ENCODE data around the gene PCP4. TPM values are rescaled to one million over a fixed set of nuclear protein-coding genes. Genes with fewer than 3 reads are reported as not detected.

Gene PCP4
- total and polyA plus RNA-seq, 10 of the 15 experiments (the other 5 are each of a cell fraction or from before 2014, with no cell fraction given) = not detected

GRCh38 chr21:39938086-39938625 is 70.9 kb downstream of the PCP4 start:
- DNase-seq (ENCODE audit: low read depth, low spot score) (no peak), FAIRE-seq (no peak), ATAC-seq (no peak)
- H3K36me3 ChIP-seq (ENCODE audit: control insufficient read depth in 2 of 2, insufficient read depth in 2 of 2, low read length in 1 of 2) = no peaks in the 10 kb centered on the region
- H3K79me2 ChIP-seq (ENCODE audit: control insufficient read depth, insufficient read depth, low read length) = no peaks in the 10 kb centered on the region
- no peaks in the 10 kb centered on the region; the same call in 2 of the 3 replicates for H3K9me3 ChIP-seq (replicated peaks; ENCODE audit: control insufficient read depth, insufficient read depth, low read length)
- H3K9ac ChIP-seq (ENCODE audit: control insufficient read depth, insufficient read depth, low read length) = no peak overlapping the region
- no peaks in the 10 kb centered on the region for H3K27me3 ChIP-seq (replicated peaks in 1 of 2; ENCODE audit: control insufficient read depth in 2 of 2, insufficient read depth in 2 of 2, low read length in 1 of 2)
- no peak overlapping the region for H3K4me3 ChIP-seq
- no peak overlapping the region for H2AFZ ChIP-seq (ENCODE audit: control insufficient read depth, low read depth, low read length)
- H3K27ac ChIP-seq (ENCODE audit: control insufficient read depth, insufficient read depth) = no peak overlapping the region
- in situ Hi-C loops (cut with MboI) (no loop called here), intact Hi-C loops (cut with micrococcal nuclease; ENCODE audit: unreplicated experiment) (no loop called here)
- H3K4me1 ChIP-seq (ENCODE audit: control insufficient read depth, insufficient read depth, low read length) = no peaks in the 10 kb centered on the region
- BruUV-seq (replicated peaks) = no TSS peak
- TF ChIP-seq SP1 (IDR thresholded peaks at IDR 0.05; ENCODE audit: low read depth, low read length) (no peak), SRF (IDR thresholded peaks at IDR 0.05; ENCODE audit: low read depth in 2 of 2, low read length in 2 of 2) (no peak), SMAD5 (IDR thresholded peaks at IDR 0.05; ENCODE audit: low read depth) (no peak), PAX5 (IDR thresholded peaks at IDR 0.05; ENCODE audit: borderline replicate concordance, low read depth, low read length) (no peak)
- 0% methylated on average over 8 of the region's 8 CpGs for WGBS (ENCODE audit: insufficient coverage, insufficient replicate concordance, low lambda C conversion rate, missing lambda C conversion rate)
- CTCF ChIA-PET = no interaction called here
- SMC1A ChIA-PET (ENCODE audit: uncharacterized antibody, unreplicated experiment) = no interaction called here
- POLR2A ChIA-PET = no interaction called here
- no peaks in the 10 kb centered on the region for H4K20me1 ChIP-seq (ENCODE audit: control insufficient read depth, insufficient read depth)
- H3K4me2 ChIP-seq (ENCODE audit: control insufficient read depth, insufficient read depth) = no peak overlapping the region
- RAD21 ChIA-PET (ENCODE audit: unreplicated experiment) = no interaction called here

DNA sequence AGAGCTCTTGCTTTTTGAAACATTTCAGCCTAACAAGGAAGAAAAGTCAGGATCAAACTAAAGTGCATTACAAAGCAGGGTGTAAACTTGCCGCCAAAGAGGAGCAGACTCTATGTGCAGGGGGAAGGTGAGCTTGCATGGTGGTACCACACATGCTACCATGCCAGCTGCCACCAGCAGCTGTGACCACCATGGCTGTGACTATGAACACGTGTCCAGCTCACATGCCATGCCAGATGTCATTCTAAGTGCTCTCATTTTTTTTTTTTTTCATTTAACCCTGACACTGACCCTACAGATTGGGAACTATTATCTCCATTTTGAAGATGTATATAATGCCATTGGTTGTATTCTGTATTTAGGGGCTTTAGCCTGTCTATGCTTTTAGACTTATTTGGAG is 79.0 kb downstream of the PCP4 start:
- no peaks in the 10 kb centered on the region; the same call in 2 of the 3 replicates for H3K9me3 ChIP-seq (replicated peaks; ENCODE audit: control insufficient read depth, insufficient read depth, low read length)
- intact Hi-C loops (cut with micrococcal nuclease; ENCODE audit: unreplicated experiment) (no loop called here), in situ Hi-C loops (cut with MboI) (no loop called here)
- no peak overlapping the region for H3K9ac ChIP-seq (ENCODE audit: control insufficient read depth, insufficient read depth, low read length)
- H3K4me1 ChIP-seq (ENCODE audit: control insufficient read depth, insufficient read depth, low read length) = no peaks in the 10 kb centered on the region
- FAIRE-seq (no peak), ATAC-seq (no peak), DNase-seq (ENCODE audit: low read depth, low spot score) (no peak)
- no peak for TF ChIP-seq YY1 (IDR thresholded peaks at IDR 0.05; ENCODE audit: low read depth, low read length)
- TF ChIP-seq NFIC (IDR thresholded peaks at IDR 0.05; ENCODE audit: low read depth, low read length) = no peak
- TF ChIP-seq MYC (IDR thresholded peaks at IDR 0.05; ENCODE audit: insufficient read depth, insufficient read length, insufficient replicate concordance, low read length, severe bottlenecking) = no peak
- TF ChIP-seq SREBF1 (IDR thresholded peaks at IDR 0.05; ENCODE audit: low read length) = no peak
- TF ChIP-seq BCL3 (IDR thresholded peaks at IDR 0.05; ENCODE audit: borderline replicate concordance, insufficient read depth, low read depth, low read length, poor library complexity, severe bottlenecking) = no peak
- TF ChIP-seq BRCA1 (IDR thresholded peaks at IDR 0.05; ENCODE audit: low read depth, low read length) = no peak
- 0% methylated on average over 2 of the region's 2 CpGs for WGBS (ENCODE audit: insufficient coverage, insufficient replicate concordance, low lambda C conversion rate, missing lambda C conversion rate)
- H3K79me2 ChIP-seq (ENCODE audit: control insufficient read depth, insufficient read depth, low read length) = no peaks in the 10 kb centered on the region
- H3K4me3 ChIP-seq = no peak overlapping the region
- H3K27ac ChIP-seq (ENCODE audit: control insufficient read depth, insufficient read depth) = no peak overlapping the region
- ChIA-PET RAD21 (ENCODE audit: unreplicated experiment) (no interaction called here), CTCF (no interaction called here), SMC1A (ENCODE audit: uncharacterized antibody, unreplicated experiment) (no interaction called here), POLR2A (no interaction called here)
- H4K20me1 ChIP-seq (ENCODE audit: control insufficient read depth, insufficient read depth) = no peaks in the 10 kb centered on the region
- H3K27me3 ChIP-seq (replicated peaks in 1 of 2; ENCODE audit: control insufficient read depth in 2 of 2, insufficient read depth in 2 of 2, low read length in 1 of 2) = no peaks in the 10 kb centered on the region
- no peak overlapping the region for H2AFZ ChIP-seq (ENCODE audit: control insufficient read depth, low read depth, low read length)
- no peaks in the 10 kb centered on the region for H3K36me3 ChIP-seq (ENCODE audit: control insufficient read depth in 2 of 2, insufficient read depth in 2 of 2, low read length in 1 of 2)
- H3K4me2 ChIP-seq (ENCODE audit: control insufficient read depth, insufficient read depth) = no peak overlapping the region
- no TSS peak for BruUV-seq (replicated peaks)
